Vagina (tissue), 2 donors: ENCODE data around the gene PC. TPM values are rescaled to one million over a fixed set of nuclear protein-coding genes. Genes with fewer than 3 reads are reported as not detected.

ENCODE experiments used
- DNase-seq, 2 donors: peaks; one replicate each; pipeline ENCODE4 v3.0.0-alpha.2; 2017; ENCODE audit errors: extremely low spot score in 2 of 2
- H3K27ac ChIP-seq: fragments of 200-600 bp; sonication (generic); one replicate; pipeline ENCODE4 v1.5.1; 2019
- H3K27me3 ChIP-seq: fragments of 200-600 bp; sonication (generic); one replicate; pipeline ENCODE4 v1.5.1; 2019
- H3K36me3 ChIP-seq, 2 donors: fragments of 200-600 bp; sonication (generic); one replicate each; pipeline ENCODE4 v1.5.1; 2017 to 2019
- H3K4me1 ChIP-seq: fragments of 200-600 bp; sonication (generic); one replicate; pipeline ENCODE4 v1.5.1; 2019
- H3K4me3 ChIP-seq, 2 donors: fragments of 200-600 bp; sonication (generic); 1 replicate in 1 of 2; 2 replicates in 1 of 2; pipeline ENCODE4 v1.5.1; 2016 to 2019
- H3K9me3 ChIP-seq: fragments of 200-600 bp; sonication (generic); one replicate; pipeline ENCODE4 v1.5.1; 2019
- CTCF ChIP-seq, 3 experiments: fragments of 450-650 bp in 2 of 3; fragments of 200-600 bp in 1 of 3; sonication (generic) in 1 of 3; IDR thresholded peaks; one replicate each; pipeline ENCODE4 v1.5.1; 2017 to 2019; ENCODE audit warnings: antibody characterized with exemption in 3 of 3, mild to moderate bottlenecking in 2 of 3, moderate library complexity in 2 of 3
- POLR2A ChIP-seq, 2 donors: fragments of 450-650 bp; IDR thresholded peaks; one replicate each; pipeline ENCODE4 v1.6.1; 2017; ENCODE audit warnings: antibody characterized with exemption in 2 of 2, mild to moderate bottlenecking in 2 of 2, moderate library complexity in 2 of 2
- POLR2AphosphoS5 ChIP-seq, 2 donors: sonication (generic); formaldehyde crosslinking; IDR thresholded peaks; one replicate each; pipeline ENCODE4 v1.9.0; 2017; ENCODE audit warnings: antibody characterized with exemption in 2 of 2, mild to moderate bottlenecking in 2 of 2, low read depth in 1 of 2; ENCODE audit not compliant: insufficient read depth in 1 of 2
- intact Hi-C: fragments of 100-400 bp; cut with DNase I; formaldehyde crosslinking; loops from one replicate; pipeline ENCODE4 v1.15.1; 2023
- total RNA-seq: library from RNA; depleted of rRNA; stranded (reverse); fragments of >200 nt; gene quantifications from one replicate; pipeline ENCODE4 v1.2.3, GENCODE V29; 2016

PC gene
- total RNA-seq, 1 donor from 2014 or later = 34.1 TPM

GRCh38 chr11:66878474-66878873 is 79.7 kb downstream of the PC start:
- no peak for DNase-seq
- no peak for TF ChIP-seq POLR2AphosphoS5 (IDR thresholded peaks at IDR 0.05; ENCODE audit: insufficient read depth in 1 of 2, low read depth in 1 of 2)
- no peak for TF ChIP-seq CTCF (IDR thresholded peaks at IDR 0.05)
- TF ChIP-seq POLR2A (IDR thresholded peaks at IDR 0.05) = no peak
- no peaks in the 10 kb centered on the region for H3K9me3 ChIP-seq
- no peak overlapping the region for H3K27ac ChIP-seq
- peaks cover 44% of the 10 kb centered on the region for H3K4me1 ChIP-seq
- H3K4me3 ChIP-seq = no peak overlapping the region
- no peaks in the 10 kb centered on the region for H3K27me3 ChIP-seq
- intact Hi-C loops = no loop called here
- H3K36me3 ChIP-seq = no peaks in the 10 kb centered on the region

GRCh38 chr11:66877588-66878385 is 80.4 kb downstream of the PC start:
- no peaks in the 10 kb centered on the region for H3K36me3 ChIP-seq
- no peak overlapping the region for H3K4me3 ChIP-seq
- no peaks in the 10 kb centered on the region for H3K9me3 ChIP-seq
- intact Hi-C loops = no loop called here
- no peak for DNase-seq
- H3K4me1 ChIP-seq = peaks cover 37% of the 10 kb centered on the region
- no peak overlapping the region for H3K27ac ChIP-seq
- TF ChIP-seq POLR2AphosphoS5 (IDR thresholded peaks at IDR 0.05; ENCODE audit: insufficient read depth in 1 of 2, low read depth in 1 of 2) (no peak), POLR2A (IDR thresholded peaks at IDR 0.05) (no peak)
- no peaks in the 10 kb centered on the region for H3K27me3 ChIP-seq

- intact Hi-C loops = no loop called here
- no peaks in the 10 kb centered on the region for H3K36me3 ChIP-seq
Observed at GRCh38 chr11:66875378-66875777, 82.8 kb downstream of the PC start.

GRCh38 chr11:66874232-66874631 is 84.0 kb downstream of the PC start:
- Histone ChIP-seq H3K27ac (no peak overlapping the region), H3K4me1 (peaks cover 13% of the 10 kb centered on the region), H3K36me3 (no peaks in the 10 kb centered on the region), H3K27me3 (no peaks in the 10 kb centered on the region), H3K9me3 (no peaks in the 10 kb centered on the region), H3K4me3 (no peak overlapping the region)
- no peak for DNase-seq
- intact Hi-C loops = no loop called here
- TF ChIP-seq POLR2AphosphoS5 (IDR thresholded peaks at IDR 0.05; ENCODE audit: insufficient read depth in 1 of 2, low read depth in 1 of 2) (no peak), CTCF (IDR thresholded peaks at IDR 0.05) (no peak), POLR2A (IDR thresholded peaks at IDR 0.05) (no peak)

More at GRCh38 chr11:66875378-66875777, 82.8 kb downstream of the PC start:
- DNase-seq = no peak
- no peak for TF ChIP-seq CTCF (IDR thresholded peaks at IDR 0.05)
- H3K4me3 ChIP-seq = no peak overlapping the region
- H3K27ac ChIP-seq = no peak overlapping the region
- H3K9me3 ChIP-seq = no peaks in the 10 kb centered on the region
- H3K4me1 ChIP-seq = peaks cover 19% of the 10 kb centered on the region
- no peaks in the 10 kb centered on the region for H3K27me3 ChIP-seq

GRCh38 chr11:66871521-66871901 is 86.7 kb downstream of the PC start:
- no peaks in the 10 kb centered on the region for H3K27me3 ChIP-seq
- no peaks in the 10 kb centered on the region for H3K4me1 ChIP-seq
- no peaks in the 10 kb centered on the region for H3K9me3 ChIP-seq
- no peak overlapping the region for H3K27ac ChIP-seq
- no peaks in the 10 kb centered on the region for H3K36me3 ChIP-seq
- intact Hi-C loops = no loop called here
- no peak for DNase-seq
- TF ChIP-seq POLR2A (IDR thresholded peaks at IDR 0.05) (no peak), POLR2AphosphoS5 (IDR thresholded peaks at IDR 0.05; ENCODE audit: insufficient read depth in 1 of 2, low read depth in 1 of 2) (no peak)
- H3K4me3 ChIP-seq = no peak overlapping the region
